ENCODE data around the gene PEX10. TPM values are rescaled to one million over a fixed set of nuclear protein-coding genes. Genes with fewer than 3 reads are reported as not detected.

PEX10 gene
- total and polyA plus RNA-seq, 10 of the 15 experiments (the other 5 are each of a cell fraction or from before 2014, with no cell fraction given) = 0.24 to 24.9 (median 16.8) TPM; not detected in 1

DNA sequence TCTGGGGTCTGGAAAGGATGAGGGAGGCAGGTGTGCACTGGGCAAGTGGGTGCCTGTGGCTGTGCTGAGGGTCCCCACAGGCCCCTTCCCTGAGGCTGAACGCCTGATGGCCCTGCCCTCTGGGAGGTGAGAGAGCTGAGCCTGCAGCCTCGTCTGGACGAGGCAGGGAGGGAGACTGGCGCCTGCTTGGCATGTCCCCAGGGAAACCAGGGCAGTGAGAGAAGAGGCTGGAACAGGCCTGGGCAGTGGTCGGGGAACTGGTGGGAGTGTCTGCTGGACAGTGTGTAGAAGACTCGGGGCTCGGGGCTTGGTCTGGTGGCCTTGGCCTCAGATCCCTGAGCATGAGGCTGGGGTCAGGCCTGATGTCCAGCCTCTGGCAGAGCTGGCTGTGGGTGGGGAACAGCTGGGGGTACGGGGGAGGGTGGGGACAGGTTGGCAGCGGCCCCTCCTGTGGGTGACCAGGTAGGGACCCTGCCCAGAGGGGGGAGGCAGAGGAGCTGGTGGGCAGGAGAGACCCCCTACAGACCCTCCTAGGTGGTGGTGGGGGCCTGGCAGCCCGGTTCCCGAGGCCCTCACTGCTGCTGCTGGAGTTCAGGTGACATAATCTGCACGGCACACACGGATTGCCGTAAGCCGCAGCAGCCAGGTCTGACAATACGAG, 32.9 kb upstream of the PEX10 start (continued):
- TF ChIP-seq IRF3 (IDR thresholded peaks at IDR 0.05) (no peak), ETV6 (conservative IDR thresholded peaks at IDR 0.05 in 1 of 2, IDR thresholded peaks at IDR 0.05 in 1 of 2; ENCODE audit: borderline replicate concordance in 1 of 2, low read depth in 1 of 2) (no peak), RUNX3 (IDR thresholded peaks at IDR 0.05; ENCODE audit: low read length) (no peak), ESRRA (IDR thresholded peaks at IDR 0.05; ENCODE audit: low read length) (no peak), IRF4 (IDR thresholded peaks at IDR 0.05; ENCODE audit: low read depth, low read length) (no peak), SIN3A (IDR thresholded peaks at IDR 0.05; ENCODE audit: low read depth, low read length) (no peak)

- ChIA-PET CTCF (no interaction called here), POLR2A (no interaction called here), SMC1A (ENCODE audit: uncharacterized antibody, unreplicated experiment) (no interaction called here), RAD21 (ENCODE audit: unreplicated experiment) (no interaction called here)
- H2AFZ ChIP-seq (ENCODE audit: control insufficient read depth, low read depth, low read length) = no peak overlapping the region
- BruUV-seq (replicated peaks) = no TSS peak
- no peaks in the 10 kb centered on the region for H3K79me2 ChIP-seq (ENCODE audit: control insufficient read depth, insufficient read depth, low read length)
- no peak overlapping the region for H3K4me3 ChIP-seq
- H3K4me2 ChIP-seq (ENCODE audit: control insufficient read depth, insufficient read depth) = no peak overlapping the region
- no peaks in the 10 kb centered on the region for H4K20me1 ChIP-seq (ENCODE audit: control insufficient read depth, insufficient read depth)
- H3K4me1 ChIP-seq (ENCODE audit: control insufficient read depth, insufficient read depth, low read length) = peaks cover 6% of the 10 kb centered on the region
- ATAC-seq (no peak), FAIRE-seq (no peak), DNase-seq (ENCODE audit: low read depth, low spot score) (no peak)
- WGBS (ENCODE audit: insufficient coverage, insufficient replicate concordance, low lambda C conversion rate, missing lambda C conversion rate) = 41% methylated on average over 25 of the region's 27 CpGs
- peaks cover 2 to 5% of the 10 kb centered on the region in 2 experiments; a peak in 3 of 4 replicates for H3K27me3 ChIP-seq (replicated peaks in 1 of 2; ENCODE audit: control insufficient read depth in 2 of 2, insufficient read depth in 2 of 2, low read length in 1 of 2)
- no peak overlapping the region for H3K27ac ChIP-seq (ENCODE audit: control insufficient read depth, insufficient read depth)
- no peak overlapping the region for H3K9ac ChIP-seq (ENCODE audit: control insufficient read depth, insufficient read depth, low read length)
- no peaks in the 10 kb centered on the region for H3K36me3 ChIP-seq (ENCODE audit: control insufficient read depth in 2 of 2, insufficient read depth in 2 of 2, low read length in 1 of 2)
- intact Hi-C loops (cut with micrococcal nuclease; ENCODE audit: unreplicated experiment) = no loop called here
- H3K9me3 ChIP-seq (replicated peaks; ENCODE audit: control insufficient read depth, insufficient read depth, low read length) = no peaks in the 10 kb centered on the region
- in situ Hi-C loops (cut with MboI) = no loop called here
- TF ChIP-seq STAT3 (IDR thresholded peaks at IDR 0.05; ENCODE audit: low read depth, low read length) (no peak), E4F1 (IDR thresholded peaks at IDR 0.05; ENCODE audit: borderline replicate concordance, partially characterized antibody) (no peak), CBFB (IDR thresholded peaks at IDR 0.05; ENCODE audit: low read depth) (no peak), BCL11A (IDR thresholded peaks at IDR 0.05; ENCODE audit: low read depth, low read length) (no peak), MTA2 (IDR thresholded peaks at IDR 0.05; ENCODE audit: low read depth) (no peak), HDGF (IDR thresholded peaks at IDR 0.05) (no peak), JUND (IDR thresholded peaks at IDR 0.05; ENCODE audit: low read depth, low read length) (no peak), PAX5 (IDR thresholded peaks at IDR 0.05; ENCODE audit: borderline replicate concordance, low read depth, low read length) (no peak)
- TF ChIP-seq, protein P1, sequence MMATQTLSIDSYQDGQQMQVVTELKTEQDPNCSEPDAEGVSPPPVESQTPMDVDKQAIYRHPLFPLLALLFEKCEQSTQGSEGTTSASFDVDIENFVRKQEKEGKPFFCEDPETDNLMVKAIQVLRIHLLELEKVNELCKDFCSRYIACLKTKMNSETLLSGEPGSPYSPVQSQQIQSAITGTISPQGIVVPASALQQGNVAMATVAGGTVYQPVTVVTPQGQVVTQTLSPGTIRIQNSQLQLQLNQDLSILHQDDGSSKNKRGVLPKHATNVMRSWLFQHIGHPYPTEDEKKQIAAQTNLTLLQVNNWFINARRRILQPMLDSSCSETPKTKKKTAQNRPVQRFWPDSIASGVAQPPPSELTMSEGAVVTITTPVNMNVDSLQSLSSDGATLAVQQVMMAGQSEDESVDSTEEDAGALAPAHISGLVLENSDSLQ (IDR thresholded peaks at IDR 0.05) = no peak
- TF ChIP-seq, protein P2, sequence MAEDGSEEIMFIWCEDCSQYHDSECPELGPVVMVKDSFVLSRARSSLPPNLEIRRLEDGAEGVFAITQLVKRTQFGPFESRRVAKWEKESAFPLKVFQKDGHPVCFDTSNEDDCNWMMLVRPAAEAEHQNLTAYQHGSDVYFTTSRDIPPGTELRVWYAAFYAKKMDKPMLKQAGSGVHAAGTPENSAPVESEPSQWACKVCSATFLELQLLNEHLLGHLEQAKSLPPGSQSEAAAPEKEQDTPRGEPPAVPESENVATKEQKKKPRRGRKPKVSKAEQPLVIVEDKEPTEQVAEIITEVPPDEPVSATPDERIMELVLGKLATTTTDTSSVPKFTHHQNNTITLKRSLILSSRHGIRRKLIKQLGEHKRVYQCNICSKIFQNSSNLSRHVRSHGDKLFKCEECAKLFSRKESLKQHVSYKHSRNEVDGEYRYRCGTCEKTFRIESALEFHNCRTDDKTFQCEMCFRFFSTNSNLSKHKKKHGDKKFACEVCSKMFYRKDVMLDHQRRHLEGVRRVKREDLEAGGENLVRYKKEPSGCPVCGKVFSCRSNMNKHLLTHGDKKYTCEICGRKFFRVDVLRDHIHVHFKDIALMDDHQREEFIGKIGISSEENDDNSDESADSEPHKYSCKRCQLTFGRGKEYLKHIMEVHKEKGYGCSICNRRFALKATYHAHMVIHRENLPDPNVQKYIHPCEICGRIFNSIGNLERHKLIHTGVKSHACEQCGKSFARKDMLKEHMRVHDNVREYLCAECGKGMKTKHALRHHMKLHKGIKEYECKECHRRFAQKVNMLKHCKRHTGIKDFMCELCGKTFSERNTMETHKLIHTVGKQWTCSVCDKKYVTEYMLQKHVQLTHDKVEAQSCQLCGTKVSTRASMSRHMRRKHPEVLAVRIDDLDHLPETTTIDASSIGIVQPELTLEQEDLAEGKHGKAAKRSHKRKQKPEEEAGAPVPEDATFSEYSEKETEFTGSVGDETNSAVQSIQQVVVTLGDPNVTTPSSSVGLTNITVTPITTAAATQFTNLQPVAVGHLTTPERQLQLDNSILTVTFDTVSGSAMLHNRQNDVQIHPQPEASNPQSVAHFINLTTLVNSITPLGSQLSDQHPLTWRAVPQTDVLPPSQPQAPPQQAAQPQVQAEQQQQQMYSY (CRISPR knock-in tag; IDR thresholded peaks at IDR 0.05) = no peak
Observed at GRCh38 chr1:2444138-2444591, 31.8 kb upstream of the PEX10 start.
